H9 (cell line): ENCODE results near the gene AKNA. TPM values are rescaled to one million over a fixed set of nuclear protein-coding genes. Genes with fewer than 3 reads are reported as not detected.
A peak's percentile ranks its signal among the peaks of the same experiment; 100 is the strongest.

Experiments used
- DNase-seq: peaks from one replicate; pipeline ENCODE4 v3.0.0-alpha.2; 2017
- H2AFZ ChIP-seq: one replicate; pipeline ENCODE4 v1.6.1; 2013; ENCODE audit warnings: mild to moderate bottlenecking, low read length, control low read depth, moderate library complexity
- H2AK5ac ChIP-seq: 2 replicates; pipeline ENCODE4 v1.6.1; 2013; ENCODE audit warnings: low read length, control low read depth, mixed read lengths; ENCODE audit not compliant: insufficient read length
- H2BK120ac ChIP-seq: one replicate; pipeline ENCODE4 v1.6.1; 2013; ENCODE audit warnings: low read depth, mild to moderate bottlenecking, low read length, control low read depth, inconsistent platforms; ENCODE audit not compliant: poor library complexity, severe bottlenecking
- H2BK12ac ChIP-seq: 2 replicates; pipeline ENCODE4 v1.6.1; 2013; ENCODE audit warnings: low read length, control low read depth, mixed read lengths, low read depth; ENCODE audit not compliant: insufficient read length
- H2BK15ac ChIP-seq: 2 replicates; pipeline ENCODE4 v1.6.1; 2013; ENCODE audit warnings: low read depth, low read length, control low read depth
- H2BK20ac ChIP-seq: one replicate; pipeline ENCODE4 v1.6.1; 2013; ENCODE audit warnings: low read depth, mild to moderate bottlenecking, low read length, control low read depth, inconsistent platforms; ENCODE audit not compliant: poor library complexity, severe bottlenecking
- H2BK5ac ChIP-seq: 2 replicates; pipeline ENCODE4 v1.6.1; 2013; ENCODE audit warnings: low read length, control low read depth, mixed read lengths; ENCODE audit not compliant: insufficient read length
- H3K14ac ChIP-seq: 2 replicates; pipeline ENCODE4 v1.6.1; 2013; ENCODE audit warnings: low read length, control low read depth; ENCODE audit not compliant: insufficient read depth
- H3K18ac ChIP-seq: 2 replicates; pipeline ENCODE4 v1.6.1; 2013; ENCODE audit warnings: low read depth, mild to moderate bottlenecking, mixed read lengths, low read length, control low read depth; ENCODE audit not compliant: insufficient read length
- H3K23ac ChIP-seq: 2 replicates; pipeline ENCODE4 v1.6.1; 2013; ENCODE audit warnings: low read length, control low read depth, mixed read lengths, low read depth; ENCODE audit not compliant: insufficient read length
- H3K23me2 ChIP-seq: 2 replicates; pipeline ENCODE4 v1.6.1; 2013; ENCODE audit warnings: low read depth, mild to moderate bottlenecking, mixed read lengths, low read length, control low read depth; ENCODE audit not compliant: insufficient read length, poor library complexity, severe bottlenecking
- H3K27ac ChIP-seq: 2 replicates; pipeline ENCODE4 v1.5.1; 2013; ENCODE audit warnings: low read length, control low read depth, mixed read lengths, low read depth; ENCODE audit not compliant: insufficient read length
- H3K27me3 ChIP-seq: 2 replicates; pipeline ENCODE4 v1.6.1; 2013; ENCODE audit warnings: low read length, control low read depth, inconsistent platforms; ENCODE audit not compliant: insufficient read depth
- H3K4ac ChIP-seq: 2 replicates; pipeline ENCODE4 v1.6.1; 2013; ENCODE audit warnings: low read depth, mild to moderate bottlenecking, control low read depth, inconsistent platforms, low read length, moderate library complexity
- H3K4me1 ChIP-seq: 2 replicates; pipeline ENCODE4 v1.6.1; 2013; ENCODE audit warnings: low read length, control low read depth, inconsistent platforms; ENCODE audit not compliant: insufficient read depth
- H3K4me2 ChIP-seq: 2 replicates; pipeline ENCODE4 v1.6.1; 2013; ENCODE audit warnings: low read length, control low read depth, mixed read lengths; ENCODE audit not compliant: insufficient read length, insufficient read depth
- H3K56ac ChIP-seq: 2 replicates; pipeline ENCODE4 v1.6.1; 2013; ENCODE audit warnings: low read depth, mild to moderate bottlenecking, mixed read lengths, low read length, control low read depth; ENCODE audit not compliant: insufficient read length
- H3K79me1 ChIP-seq: 2 replicates; pipeline ENCODE4 v1.6.1; 2013; ENCODE audit warnings: low read depth, mild to moderate bottlenecking, moderate library complexity, low read length, control low read depth, inconsistent platforms; ENCODE audit not compliant: insufficient read depth, poor library complexity, severe bottlenecking
- H3K79me2 ChIP-seq: 2 replicates; pipeline ENCODE4 v1.6.1; 2013; ENCODE audit warnings: low read length, control low read depth, inconsistent platforms; ENCODE audit not compliant: insufficient read depth
- H3K9ac ChIP-seq: 2 replicates; pipeline ENCODE4 v1.6.1; 2013; ENCODE audit warnings: low read length, control low read depth, mixed read lengths; ENCODE audit not compliant: insufficient read length; ENCODE audit errors: extremely low read depth
- H3K9me3 ChIP-seq: one replicate; pipeline ENCODE4 v1.6.1; 2013; ENCODE audit warnings: low read depth, low read length, inconsistent platforms; ENCODE audit not compliant: control insufficient read depth
- H3T11ph ChIP-seq: one replicate; pipeline ENCODE4 v1.6.1; 2013; ENCODE audit warnings: mild to moderate bottlenecking, low read length, control low read depth, inconsistent platforms
- H4K20me1 ChIP-seq: one replicate; pipeline ENCODE4 v1.6.1; 2013; ENCODE audit not compliant: control insufficient read depth, insufficient read length, insufficient read depth
- H4K5ac ChIP-seq: 2 replicates; pipeline ENCODE4 v1.6.1; 2013; ENCODE audit warnings: low read depth, mild to moderate bottlenecking, mixed read lengths, low read length, control low read depth; ENCODE audit not compliant: insufficient read length
- H4K8ac ChIP-seq: replicated peaks from 2 replicates; pipeline ENCODE4 v1.6.1; 2013; ENCODE audit warnings: low read length, control low read depth, mixed read lengths, low read depth; ENCODE audit not compliant: insufficient read length
- H4K91ac ChIP-seq: 2 replicates; pipeline ENCODE4 v1.6.1; 2013; ENCODE audit warnings: low read depth, mild to moderate bottlenecking, moderate library complexity, mixed read lengths, low read length, control low read depth; ENCODE audit not compliant: insufficient read length
- H3K27ac Mint-ChIP-seq, 3 experiments: 2 replicates in 2 of 3; 3 replicates in 1 of 3; pipeline ENCODE4 v1.8.0; 2020 to 2021; ENCODE audit warnings: mixed read lengths in 3 of 3, mild to moderate bottlenecking in 1 of 3, moderate library complexity in 1 of 3
- H3K27me3 Mint-ChIP-seq: 2 replicates; pipeline ENCODE4 v1.8.0; 2021; ENCODE audit warnings: low read depth, mild to moderate bottlenecking, moderate library complexity, mixed read lengths
- H3K36me3 Mint-ChIP-seq, 3 experiments: 2 replicates in 2 of 3; 3 replicates in 1 of 3; pipeline ENCODE4 v1.8.0; 2020 to 2021; ENCODE audit warnings: low read depth in 3 of 3, mixed read lengths in 3 of 3; ENCODE audit not compliant: insufficient read depth in 1 of 3
- H3K4me1 Mint-ChIP-seq, 2 experiments: 2 replicates each; pipeline ENCODE4 v1.8.0; 2020; ENCODE audit warnings: mixed read lengths in 2 of 2
- H3K4me3 Mint-ChIP-seq, 2 experiments: 2 replicates in 1 of 2; 3 replicates in 1 of 2; pipeline ENCODE4 v1.8.0; 2020 to 2021; ENCODE audit warnings: mild to moderate bottlenecking in 2 of 2, mixed read lengths in 2 of 2, moderate library complexity in 1 of 2
- H3K9me3 Mint-ChIP-seq, 2 experiments: 2 replicates in 1 of 2; 3 replicates in 1 of 2; pipeline ENCODE4 v1.8.0; 2020; ENCODE audit warnings: mild to moderate bottlenecking in 2 of 2, mixed read lengths in 2 of 2, moderate library complexity in 1 of 2
- CTCF ChIP-seq: fragments of 200-600 bp; sonication (generic); conservative IDR thresholded peaks from 3 replicates; pipeline ENCODE4 v1.8.0; 2021; ENCODE audit warnings: antibody characterized with exemption, mild to moderate bottlenecking
- WGBS: extraction: QIAGEN DNeasy Blood & Tissue Kit; methylation state at CpG from one replicate; pipeline ENCODE4 v1.1.7; 2013; ENCODE audit warnings: missing lambda C conversion rate, low lambda C conversion rate, mixed read lengths; ENCODE audit not compliant: insufficient read length; ENCODE audit errors: extremely low coverage; 5-methylcytosine and 5-hydroxymethylcytosine counted together
- total RNA-seq: library from RNA; stranded (reverse); gene quantifications from 2 replicates; pipeline ENCODE4 v1.2.1, GENCODE V29; 2021

Gene AKNA
- total RNA-seq, 1 experiment from 2014 or later: 19.7 TPM

- Histone ChIP-seq H3K9ac (no peak overlapping the region), H4K20me1 (no peaks in the 10 kb centered on the region), H3K4ac (no peak overlapping the region), H3K14ac (no peak overlapping the region), H3K79me1 (no peaks in the 10 kb centered on the region), H3K4me1 (no peaks in the 10 kb centered on the region), H2BK20ac (no peak overlapping the region), H3K27me3 (no peaks in the 10 kb centered on the region), H2AFZ (no peak overlapping the region), H2BK120ac (no peak overlapping the region), H2AK5ac (no peak overlapping the region), H3K4me2 (no peak overlapping the region), H3K23me2 (no peaks in the 10 kb centered on the region), H3K56ac (no peak overlapping the region), H3K18ac (no peak overlapping the region), H2BK5ac (no peak overlapping the region), H3K79me2 (no peaks in the 10 kb centered on the region), H4K8ac (no peak overlapping the region), H2BK15ac (no peak overlapping the region), H4K5ac (no peak overlapping the region), H3K9me3 (no peaks in the 10 kb centered on the region), H2BK12ac (no peak overlapping the region), H3K27ac (no peak overlapping the region), H4K91ac (no peak overlapping the region), H3T11ph (no peak overlapping the region), H3K23ac (no peak overlapping the region)
- peak; percentile 71 for DNase-seq
- Mint-ChIP-seq H3K9me3 (no peaks in the 10 kb centered on the region; a peak in 1 of 5 replicates), H3K36me3 (peaks cover 45 to 74% (median 64%) of the 10 kb centered on the region in 3 experiments), H3K4me3 (no peak overlapping the region), H3K27me3 (no peaks in the 10 kb centered on the region; the same call in 1 of the 2 replicates), H3K4me1 (no peaks in the 10 kb centered on the region), H3K27ac (no peak overlapping the region)
- no CpG with 5 or more reads among the region's 16 CpGs for WGBS
- peak; percentile 90 for TF ChIP-seq CTCF
Observed at GRCh38 chr9:114339130-114339908, 48.5 kb downstream of the AKNA start.
